GM19438 (cell line): ENCODE measurements around the gene FRMD4B.

Experiments
- ATAC-seq: cut with Tn5 transposase; IDR thresholded peaks from one replicate; pipeline ENCODE4 v1.9.1; 2021; ENCODE audit warnings: low read depth; ENCODE audit not compliant: unreplicated experiment

The FRMD4B gene

DNA sequence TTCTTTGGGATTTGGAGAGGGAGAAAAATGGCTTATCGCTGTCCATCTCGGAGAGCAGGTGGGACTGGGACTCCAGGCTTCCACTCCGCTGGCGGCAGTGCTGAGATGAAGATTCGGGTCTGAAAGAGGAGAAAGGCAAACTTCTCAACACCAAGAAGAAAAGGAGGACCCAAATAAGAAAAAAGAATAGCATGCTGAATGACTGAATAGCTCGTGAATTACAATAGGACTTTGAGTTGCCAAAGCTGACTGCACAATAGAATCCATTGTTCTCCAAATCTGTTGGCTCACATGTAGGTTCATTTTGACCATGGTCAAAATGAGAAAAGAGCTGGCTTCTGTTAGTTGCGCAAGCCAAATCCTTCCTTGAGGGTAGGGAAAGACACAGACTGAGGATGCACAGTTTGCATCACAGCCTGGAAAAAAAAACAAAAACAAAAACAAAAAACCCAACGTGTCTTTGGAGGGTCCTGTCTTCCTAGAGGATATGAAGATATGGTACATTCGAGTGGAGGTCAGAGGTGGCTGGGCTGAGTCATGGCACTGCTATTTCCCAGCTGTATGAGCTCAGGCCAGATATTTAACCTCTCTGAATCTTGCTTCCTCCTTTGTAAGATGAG is 204.2 kb downstream of the FRMD4B start:
- ATAC-seq: no peak

DNA sequence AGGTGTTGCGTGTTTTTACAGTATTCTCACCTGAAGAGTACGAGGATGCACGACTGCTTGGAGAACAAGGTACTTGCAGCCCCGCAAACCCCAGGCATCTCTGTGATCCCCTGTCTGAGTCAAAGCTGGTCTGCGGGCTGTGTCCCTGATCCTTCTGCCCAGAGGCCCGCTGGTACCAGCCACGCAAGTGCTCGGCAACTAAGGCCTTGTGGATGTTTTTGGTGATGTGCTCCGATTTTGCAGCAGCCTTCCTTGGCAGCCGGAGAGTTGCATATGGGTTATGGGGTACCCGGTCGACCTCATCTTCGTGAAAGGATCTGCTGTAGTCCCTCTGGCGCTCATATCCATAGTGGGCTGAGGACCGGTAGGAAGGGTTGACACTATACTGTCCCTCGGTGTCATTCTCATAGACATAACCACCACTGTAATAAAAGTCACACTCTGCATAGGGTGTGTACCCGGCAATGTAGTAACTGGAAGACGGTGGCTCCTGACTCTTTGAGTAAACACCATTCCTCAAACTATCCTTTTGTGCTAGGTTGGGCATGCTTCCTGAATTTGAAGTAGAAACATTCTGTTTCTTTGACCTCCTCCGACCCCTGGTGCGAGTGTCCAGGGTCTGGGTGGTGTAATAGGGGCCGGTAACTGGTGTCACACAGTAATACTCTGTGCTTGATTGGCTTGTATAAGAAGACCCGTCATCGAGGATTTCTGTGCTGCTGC is 204.9 kb downstream of the FRMD4B start:
- ATAC-seq: no peak

- ATAC-seq: no peak
Measured at GRCh38 chr3:69179740-69180372, 206.0 kb downstream of the FRMD4B start.

GRCh38 chr3:69178838-69179739 is 206.8 kb downstream of the FRMD4B start:
- ATAC-seq: no peak

GRCh38 chr3:69178082-69178481 is 207.8 kb downstream of the FRMD4B start:
- no peak for ATAC-seq

DNA sequence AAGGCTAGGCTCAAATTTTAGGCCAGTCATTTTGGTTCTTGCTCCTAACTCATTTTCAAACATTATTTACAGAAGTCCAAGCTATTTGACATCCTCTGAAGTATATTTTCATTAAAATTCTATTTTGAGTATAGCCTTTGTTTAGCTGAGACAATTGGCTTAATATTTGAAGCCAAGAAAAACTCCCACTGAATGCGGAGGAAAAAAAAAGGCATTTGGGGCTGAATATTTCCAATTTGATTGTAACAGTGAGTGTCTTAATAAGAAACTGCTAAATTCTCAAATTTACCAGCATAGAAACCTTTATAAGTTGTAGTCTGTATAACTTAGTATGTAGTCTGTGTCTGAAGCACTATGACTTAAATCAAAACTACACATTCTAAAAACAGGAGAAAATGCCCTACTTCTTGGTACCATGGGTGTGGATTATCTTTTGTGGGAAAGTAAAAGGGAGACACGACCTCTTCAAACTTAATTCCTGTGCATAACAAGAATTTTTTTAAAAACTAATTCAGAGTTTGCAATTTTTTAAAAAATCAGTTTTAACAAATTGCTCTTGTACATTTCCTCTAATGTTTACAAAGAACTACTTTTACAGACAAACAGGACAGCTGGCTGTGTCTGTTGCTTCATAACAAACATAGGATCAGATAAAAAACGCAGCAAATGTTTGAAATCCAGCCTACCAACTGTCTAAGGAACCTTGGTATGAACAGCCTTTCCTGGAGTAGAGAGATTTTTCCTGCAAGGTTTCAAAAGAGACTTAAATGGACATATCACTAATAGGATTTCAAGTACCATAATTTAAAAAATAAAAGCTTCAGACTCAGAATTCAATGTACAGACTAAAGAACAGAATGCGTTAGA is 210.8 kb downstream of the FRMD4B start:
- no peak for ATAC-seq

DNA sequence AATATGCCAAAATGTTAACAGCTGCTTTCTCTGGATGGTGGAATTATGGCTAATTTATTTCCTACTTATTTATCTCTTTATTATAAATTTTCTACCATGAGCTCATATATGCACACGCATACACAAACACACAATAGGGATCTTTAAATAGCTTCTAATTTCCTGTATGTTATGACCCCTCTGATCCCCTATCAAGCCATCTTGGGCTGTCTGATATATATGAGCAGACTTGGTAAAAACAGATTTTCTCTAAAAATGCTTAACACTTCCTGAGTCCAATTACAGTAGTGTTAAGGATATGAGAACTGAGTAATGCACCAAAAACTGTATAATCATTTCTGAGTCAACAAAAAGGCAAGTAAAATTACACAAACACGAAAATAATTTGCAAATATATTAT is 211.4 kb downstream of the FRMD4B start:
- ATAC-seq: no peak

- no peak for ATAC-seq
Measured at GRCh38 chr3:69172058-69172457, 213.8 kb downstream of the FRMD4B start.

DNA sequence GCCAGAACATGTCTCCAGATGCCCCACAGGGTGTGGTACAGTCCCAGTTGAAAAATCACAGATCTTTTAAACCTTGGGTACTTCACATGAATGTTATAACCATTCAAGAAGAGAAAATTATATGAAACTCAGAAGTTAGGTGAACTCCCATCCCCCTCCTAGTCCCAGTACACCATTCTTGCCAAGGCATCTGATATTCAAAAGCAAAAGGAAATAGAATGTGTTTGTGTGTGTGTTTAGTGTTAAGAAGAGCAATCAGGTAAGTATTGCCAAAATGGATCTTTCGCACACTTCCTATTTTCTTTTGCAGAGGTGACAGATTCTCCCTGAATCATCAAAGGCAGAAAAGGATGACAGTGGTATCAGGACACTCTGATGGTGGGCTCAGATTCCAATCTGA is 219.4 kb downstream of the FRMD4B start:
- ATAC-seq: no peak

- ATAC-seq: no peak
Measured at GRCh38 chr3:69165744-69166143, 220.1 kb downstream of the FRMD4B start.

DNA sequence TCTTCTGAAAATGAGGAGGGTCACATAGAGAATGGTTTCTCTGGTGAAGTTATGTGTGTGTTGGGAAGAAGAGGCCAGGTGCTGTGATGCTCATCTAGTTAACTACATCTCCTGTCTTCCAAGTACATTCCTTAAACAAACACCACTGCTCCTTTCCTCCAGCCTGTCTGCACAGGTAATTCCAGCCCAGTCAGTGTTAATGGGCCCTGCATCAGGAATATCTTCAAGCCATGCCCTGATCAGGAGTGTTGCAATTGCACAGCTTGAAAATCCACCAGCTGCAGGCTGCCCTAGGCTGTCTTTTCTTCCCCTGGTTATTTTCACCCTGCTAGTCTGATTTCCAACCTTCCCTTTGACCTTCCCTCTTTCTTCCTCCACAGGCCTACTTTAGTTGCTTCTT is 221.6 kb downstream of the FRMD4B start:
- no peak for ATAC-seq

- no peak for ATAC-seq
Measured at GRCh38 chr3:69162308-69162980, 223.4 kb downstream of the FRMD4B start.

DNA sequence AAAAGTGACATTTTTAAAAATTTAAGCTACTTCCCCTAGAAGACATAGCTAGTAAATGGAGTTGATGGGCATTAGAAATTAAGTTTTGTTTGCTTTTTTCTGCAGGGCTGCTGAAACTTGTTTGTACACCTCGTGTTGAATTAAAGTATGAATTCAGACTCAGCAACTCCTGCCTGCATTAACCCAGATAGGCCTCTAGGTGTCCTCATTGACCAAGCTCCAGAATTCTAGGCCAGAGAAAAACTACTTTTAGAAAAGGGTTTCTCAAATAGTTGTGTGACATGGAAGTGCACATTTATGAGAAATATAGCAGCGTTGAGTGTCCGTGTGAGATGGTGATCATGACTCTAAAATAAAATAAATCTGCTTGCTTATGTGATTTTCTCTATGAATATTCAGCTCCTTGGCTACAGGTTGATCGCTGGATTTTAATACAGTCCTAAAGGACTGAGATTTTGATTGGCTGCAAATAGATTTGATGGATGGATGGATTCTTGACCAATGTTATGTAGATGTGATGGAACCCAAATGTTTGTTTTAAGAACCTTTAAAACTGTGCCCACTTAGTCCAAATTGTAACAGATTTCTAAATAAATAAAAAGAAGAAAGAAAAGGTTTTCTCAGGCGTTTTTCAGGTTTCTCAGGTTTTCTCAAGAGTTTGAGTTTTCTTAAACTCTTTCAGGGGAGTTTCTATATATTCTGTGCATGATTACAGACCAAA is 224.1 kb downstream of the FRMD4B start:
- no peak for ATAC-seq

- ATAC-seq: no peak
Measured at GRCh38 chr3:69160525-69160924, 225.4 kb downstream of the FRMD4B start.

DNA sequence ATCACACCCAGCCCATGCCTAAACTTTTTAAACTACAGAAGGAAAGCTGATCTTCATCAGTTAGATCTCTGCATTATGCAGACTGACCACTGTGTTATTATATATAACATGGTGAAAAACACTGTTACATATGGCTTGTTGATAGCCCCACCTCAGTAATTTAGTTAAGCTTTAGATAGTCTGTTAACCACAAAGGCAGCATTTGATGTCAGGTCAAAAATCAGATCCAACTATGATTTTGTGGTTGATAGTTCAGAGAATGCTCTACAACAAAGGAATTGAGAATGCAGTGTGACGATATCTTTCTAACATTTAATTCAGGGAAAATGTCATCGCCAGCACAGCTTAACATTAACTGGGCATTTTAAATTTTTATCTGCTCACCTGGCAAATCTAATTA is 225.8 kb downstream of the FRMD4B start:
- ATAC-seq: no peak

GRCh38 chr3:69149586-69149985 is 236.3 kb downstream of the FRMD4B start:
- ATAC-seq: no peak

DNA sequence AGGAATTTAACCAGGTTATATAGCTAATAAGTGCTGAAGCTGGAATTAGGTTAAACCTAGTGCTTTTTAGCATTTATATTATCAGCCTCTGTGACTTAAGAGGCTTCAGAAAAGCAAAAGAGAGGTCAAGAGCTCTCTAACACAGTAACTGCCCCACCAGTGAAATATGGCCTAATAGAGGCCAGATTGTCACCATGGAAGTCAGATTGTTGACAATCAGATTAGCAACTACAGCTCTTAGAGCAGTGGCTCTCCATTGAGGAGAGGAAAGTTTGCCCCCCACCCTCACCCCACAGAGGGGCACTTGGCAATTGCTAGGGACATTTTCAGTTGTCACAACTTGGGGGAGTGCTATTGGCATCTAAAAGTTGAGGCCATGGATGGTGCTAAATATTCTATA is 240.2 kb downstream of the FRMD4B start:
- ATAC-seq: no peak

GRCh38 chr3:69144631-69145245 is 241.2 kb downstream of the FRMD4B start:
- ATAC-seq: no peak
